ENCODE results near the gene METTL22.

The METTL22 gene

DNA sequence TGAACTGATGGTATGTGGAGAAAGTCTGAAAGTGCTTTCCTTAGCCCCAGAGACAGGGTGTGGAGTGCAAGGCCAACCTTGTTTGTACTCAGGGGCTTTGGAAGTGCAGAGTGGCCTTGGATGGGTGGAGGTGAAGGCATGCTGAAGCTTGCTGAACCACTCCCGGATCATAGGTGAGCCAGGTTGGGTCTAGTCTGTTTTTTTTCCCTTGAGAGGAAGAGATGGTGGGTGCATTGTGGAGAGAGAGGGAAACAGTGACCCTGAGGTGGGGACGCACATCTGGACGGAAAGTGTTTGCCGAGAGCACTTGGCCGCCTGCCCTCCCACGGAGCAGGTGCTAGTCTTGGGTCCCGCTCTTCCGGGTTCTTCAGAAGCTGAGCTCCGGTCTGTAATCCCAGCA, 65.4 kb downstream of the METTL22 start:
- peaks cover 10% of the 10 kb centered on the region for H3K9me3 ChIP-seq (ENCODE audit: severe bottlenecking)
- peak overlapping the region; percentile 61 for H3K27ac ChIP-seq (ENCODE audit: poor library complexity, severe bottlenecking)
- H3K4me3 ChIP-seq (ENCODE audit: severe bottlenecking) = no peak overlapping the region
- ATAC-seq (ENCODE audit: low read depth) = peak; percentile 51
- TF ChIP-seq, protein P1, sequence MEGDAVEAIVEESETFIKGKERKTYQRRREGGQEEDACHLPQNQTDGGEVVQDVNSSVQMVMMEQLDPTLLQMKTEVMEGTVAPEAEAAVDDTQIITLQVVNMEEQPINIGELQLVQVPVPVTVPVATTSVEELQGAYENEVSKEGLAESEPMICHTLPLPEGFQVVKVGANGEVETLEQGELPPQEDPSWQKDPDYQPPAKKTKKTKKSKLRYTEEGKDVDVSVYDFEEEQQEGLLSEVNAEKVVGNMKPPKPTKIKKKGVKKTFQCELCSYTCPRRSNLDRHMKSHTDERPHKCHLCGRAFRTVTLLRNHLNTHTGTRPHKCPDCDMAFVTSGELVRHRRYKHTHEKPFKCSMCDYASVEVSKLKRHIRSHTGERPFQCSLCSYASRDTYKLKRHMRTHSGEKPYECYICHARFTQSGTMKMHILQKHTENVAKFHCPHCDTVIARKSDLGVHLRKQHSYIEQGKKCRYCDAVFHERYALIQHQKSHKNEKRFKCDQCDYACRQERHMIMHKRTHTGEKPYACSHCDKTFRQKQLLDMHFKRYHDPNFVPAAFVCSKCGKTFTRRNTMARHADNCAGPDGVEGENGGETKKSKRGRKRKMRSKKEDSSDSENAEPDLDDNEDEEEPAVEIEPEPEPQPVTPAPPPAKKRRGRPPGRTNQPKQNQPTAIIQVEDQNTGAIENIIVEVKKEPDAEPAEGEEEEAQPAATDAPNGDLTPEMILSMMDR (IDR thresholded peaks at IDR 0.05; ENCODE audit: poor library complexity, severe bottlenecking) = no peak
- H3K4me1 ChIP-seq (ENCODE audit: insufficient read depth, poor library complexity, severe bottlenecking) = peaks cover 15% of the 10 kb centered on the region
- no peak for DNase-seq (ENCODE audit: low spot score)
- no peaks in the 10 kb centered on the region for H3K27me3 ChIP-seq (ENCODE audit: insufficient read depth, poor library complexity, severe bottlenecking)
- H3K36me3 ChIP-seq (ENCODE audit: low read depth) = no peaks in the 10 kb centered on the region

DNA sequence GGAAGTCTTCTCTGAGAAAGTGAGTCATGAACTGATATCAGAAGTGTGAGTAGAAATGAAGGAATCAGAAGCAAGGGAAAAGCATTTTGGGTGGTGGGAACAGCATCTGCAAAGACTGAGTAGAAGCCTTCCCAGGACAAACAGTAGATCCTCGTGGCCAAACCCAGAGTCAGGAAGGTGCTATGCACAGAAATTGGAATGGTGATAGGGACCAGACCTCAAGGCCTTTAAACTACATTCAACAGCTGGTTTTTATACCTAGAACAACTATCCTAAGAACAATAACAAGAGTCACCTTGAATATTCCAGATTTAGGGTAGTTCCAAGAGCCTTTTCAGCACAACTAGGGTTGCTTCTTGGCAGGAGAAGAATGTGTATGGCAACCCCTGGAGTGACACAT, 68.2 kb downstream of the METTL22 start:
- TF ChIP-seq, protein P1 (IDR thresholded peaks at IDR 0.05; ENCODE audit: poor library complexity, severe bottlenecking) = no peak
- Histone ChIP-seq H3K36me3 (ENCODE audit: low read depth) (no peaks in the 10 kb centered on the region), H3K9me3 (ENCODE audit: severe bottlenecking) (peaks cover 10% of the 10 kb centered on the region), H3K27ac (ENCODE audit: poor library complexity, severe bottlenecking) (no peak overlapping the region), H3K27me3 (ENCODE audit: insufficient read depth, poor library complexity, severe bottlenecking) (no peaks in the 10 kb centered on the region), H3K4me3 (ENCODE audit: severe bottlenecking) (no peak overlapping the region), H3K4me1 (ENCODE audit: insufficient read depth, poor library complexity, severe bottlenecking) (peaks cover 15% of the 10 kb centered on the region)
- ATAC-seq (ENCODE audit: low read depth) (no peak), DNase-seq (ENCODE audit: low spot score) (no peak)

DNA sequence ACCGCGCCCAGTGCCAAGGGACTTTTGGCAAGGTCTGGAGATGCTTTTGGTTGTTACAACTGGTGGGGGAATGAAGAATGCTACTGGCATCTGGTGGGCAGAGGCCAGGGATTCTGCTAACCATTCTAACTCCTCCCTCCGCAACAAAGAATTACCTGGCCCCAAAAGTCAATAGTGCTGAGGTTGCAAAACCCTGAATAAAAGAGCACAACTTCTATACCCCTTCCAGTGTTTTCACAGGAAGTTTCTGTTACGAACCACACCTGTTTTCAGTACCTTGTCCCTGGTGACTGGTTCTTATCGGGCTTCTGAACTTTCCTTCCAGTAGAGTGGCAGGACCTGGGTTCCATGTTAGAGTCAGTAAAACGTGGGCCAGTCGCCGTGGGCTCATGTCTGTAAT, 70.2 kb downstream of the METTL22 start:
- Histone ChIP-seq H3K4me3 (ENCODE audit: severe bottlenecking) (no peak overlapping the region), H3K36me3 (ENCODE audit: low read depth) (no peaks in the 10 kb centered on the region), H3K27me3 (ENCODE audit: insufficient read depth, poor library complexity, severe bottlenecking) (no peaks in the 10 kb centered on the region), H3K27ac (ENCODE audit: poor library complexity, severe bottlenecking) (no peak overlapping the region), H3K9me3 (ENCODE audit: severe bottlenecking) (peaks cover 10% of the 10 kb centered on the region), H3K4me1 (ENCODE audit: insufficient read depth, poor library complexity, severe bottlenecking) (peaks cover 6% of the 10 kb centered on the region)
- DNase-seq (ENCODE audit: low spot score) = no peak
- ATAC-seq (ENCODE audit: low read depth) = no peak
- TF ChIP-seq, protein P1 (IDR thresholded peaks at IDR 0.05; ENCODE audit: poor library complexity, severe bottlenecking) = no peak

DNA sequence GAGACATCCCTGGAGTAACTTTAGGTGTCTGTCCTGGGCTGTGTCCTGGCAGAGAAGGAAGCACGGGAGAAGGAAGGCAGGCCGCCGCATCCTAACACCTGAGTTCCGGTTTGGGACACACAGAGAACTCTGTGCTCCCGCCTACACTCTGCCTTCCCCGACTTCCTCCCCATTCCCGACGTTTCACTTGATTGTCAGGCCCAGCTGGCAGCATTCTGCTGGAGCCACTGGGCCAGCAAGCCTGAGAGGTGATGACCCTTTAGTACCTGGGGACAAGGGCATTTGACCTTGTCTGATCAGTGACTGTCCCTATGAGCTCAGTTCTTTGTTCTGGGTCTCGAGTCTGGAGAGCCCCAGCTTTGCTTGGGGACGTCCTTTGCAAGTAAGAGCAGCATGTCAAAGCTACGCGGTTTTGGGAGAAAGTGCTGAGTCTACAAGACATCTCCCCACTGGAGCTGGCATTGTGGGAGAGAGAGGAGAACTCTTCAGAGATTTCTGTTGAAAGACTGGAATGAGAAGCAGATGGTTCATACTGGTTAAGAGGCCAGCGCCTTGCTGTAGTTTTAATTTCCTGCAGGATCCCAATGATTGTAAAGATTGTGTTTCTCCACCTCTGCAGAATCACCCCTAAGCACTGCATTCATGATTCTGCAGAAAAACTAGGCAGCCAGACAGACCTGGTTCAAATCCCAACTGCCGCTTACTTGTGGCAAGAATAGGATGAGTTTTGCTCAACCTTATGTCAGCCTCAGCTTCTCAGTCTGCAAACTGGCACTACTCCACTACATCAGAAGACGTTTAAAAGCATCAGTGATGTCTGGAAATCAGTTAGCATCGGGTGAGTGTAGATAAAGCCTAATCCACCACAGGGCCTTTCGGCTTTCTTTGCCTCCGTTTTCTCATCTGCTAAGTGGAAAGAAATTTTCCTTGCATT, 73.6 kb downstream of the METTL22 start:
- H3K27ac ChIP-seq (ENCODE audit: poor library complexity, severe bottlenecking) = no peak overlapping the region
- ATAC-seq (ENCODE audit: low read depth) = no peak
- H3K36me3 ChIP-seq (ENCODE audit: low read depth) = no peaks in the 10 kb centered on the region
- TF ChIP-seq, protein P1 (IDR thresholded peaks at IDR 0.05; ENCODE audit: poor library complexity, severe bottlenecking) = no peak
- no peaks in the 10 kb centered on the region for H3K9me3 ChIP-seq (ENCODE audit: severe bottlenecking)
- no peaks in the 10 kb centered on the region for H3K4me1 ChIP-seq (ENCODE audit: insufficient read depth, poor library complexity, severe bottlenecking)
- no peaks in the 10 kb centered on the region for H3K27me3 ChIP-seq (ENCODE audit: insufficient read depth, poor library complexity, severe bottlenecking)
- no peak overlapping the region for H3K4me3 ChIP-seq (ENCODE audit: severe bottlenecking)
- no peak for DNase-seq (ENCODE audit: low spot score)

DNA sequence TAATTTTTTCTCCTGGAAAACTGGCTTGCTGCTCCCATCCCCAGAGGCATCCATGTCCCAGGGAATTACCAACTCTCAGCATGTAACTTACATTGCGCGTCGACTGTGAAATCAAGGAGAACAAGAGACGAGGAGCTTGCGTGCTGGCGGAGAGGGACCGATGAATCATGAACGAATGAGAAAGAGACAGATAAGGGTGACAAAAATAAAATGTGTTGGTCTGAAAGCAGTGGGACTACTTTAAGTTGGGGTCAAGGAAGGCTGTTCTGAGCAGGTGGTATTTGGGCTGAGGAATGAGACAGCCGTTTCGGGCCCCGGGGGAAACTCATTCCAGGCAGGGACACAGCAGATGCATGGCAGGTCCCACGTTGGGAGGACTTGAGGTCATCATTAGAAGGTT, 75.4 kb downstream of the METTL22 start:
- ATAC-seq (ENCODE audit: low read depth) = no peak
- no peaks in the 10 kb centered on the region for H3K27me3 ChIP-seq (ENCODE audit: insufficient read depth, poor library complexity, severe bottlenecking)
- H3K36me3 ChIP-seq (ENCODE audit: low read depth) = no peaks in the 10 kb centered on the region
- no peak for DNase-seq (ENCODE audit: low spot score)
- no peaks in the 10 kb centered on the region for H3K9me3 ChIP-seq (ENCODE audit: severe bottlenecking)
- H3K27ac ChIP-seq (ENCODE audit: poor library complexity, severe bottlenecking) = no peak overlapping the region
- TF ChIP-seq, protein P1 (IDR thresholded peaks at IDR 0.05; ENCODE audit: poor library complexity, severe bottlenecking) = no peak
- H3K4me3 ChIP-seq (ENCODE audit: severe bottlenecking) = no peak overlapping the region
- H3K4me1 ChIP-seq (ENCODE audit: insufficient read depth, poor library complexity, severe bottlenecking) = no peaks in the 10 kb centered on the region
